NCI-H345 treated with DMSO at 0.1 percent for 48 hours (cell line): ENCODE results near the gene TRIM43.
"Not testable (repeated sequence)": the region's sequence is repeated elsewhere in the genome, so short reads cannot be mapped to it uniquely, and the experiment has no call there.

ENCODE experiments used
- DNase-seq: peaks from one replicate; lab custom pipeline; 2025; ENCODE audit not compliant: unreplicated experiment; lab: John Stamatoyannopoulos, UW

The TRIM43 gene

DNA sequence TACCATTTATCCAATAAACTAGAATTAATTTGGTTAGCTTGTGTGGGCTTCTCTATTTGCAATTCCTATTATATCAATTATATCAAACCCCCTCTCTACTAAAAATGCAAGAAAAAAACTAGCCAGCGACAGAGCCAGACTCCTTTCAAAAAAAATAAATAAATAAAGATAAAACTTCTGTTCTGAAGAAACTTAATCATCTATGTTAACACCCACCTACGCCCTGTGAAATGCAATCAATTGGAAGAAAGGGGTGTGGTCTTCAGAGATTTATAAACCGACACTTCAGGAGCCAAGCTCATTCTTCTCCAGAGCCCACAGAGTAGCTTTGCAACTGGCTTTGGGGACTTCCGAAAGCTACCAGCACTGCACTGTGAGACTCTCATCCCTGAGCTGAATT is at the start of gene TRIM43:
TRIM43 (plus strand) TSS at position 301 of the 400 bp plus-strand sequence. CDS start 2,023 bp downstream, outside the sequence.
- DNase-seq = not testable (repeated sequence)

DNA sequence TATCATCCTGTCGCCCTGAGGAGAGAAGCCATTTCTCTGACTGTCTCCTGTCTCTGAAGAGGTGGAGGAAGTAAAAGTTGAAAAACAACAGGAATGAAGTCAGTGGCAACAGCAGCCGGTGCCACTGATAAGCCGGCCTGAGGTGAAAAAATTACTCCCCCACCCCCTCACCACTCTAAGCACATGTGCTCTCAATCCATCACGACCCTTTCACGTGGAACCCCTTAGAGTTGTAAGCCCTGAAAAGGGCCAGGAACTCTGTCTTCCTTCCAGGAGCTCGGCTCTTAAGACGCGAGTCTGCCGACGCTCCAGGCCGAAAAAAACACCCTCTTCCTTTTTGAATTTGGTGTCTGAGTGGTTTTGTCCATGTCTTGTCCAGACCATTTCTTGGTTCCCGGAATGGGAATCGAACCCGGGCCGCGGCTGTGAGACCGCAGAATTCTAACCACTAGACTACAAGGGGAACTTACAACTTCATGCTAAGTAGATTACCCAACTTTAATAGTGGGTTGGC is 40.7 kb upstream of the TRIM43 start:
- no peak for DNase-seq

DNA sequence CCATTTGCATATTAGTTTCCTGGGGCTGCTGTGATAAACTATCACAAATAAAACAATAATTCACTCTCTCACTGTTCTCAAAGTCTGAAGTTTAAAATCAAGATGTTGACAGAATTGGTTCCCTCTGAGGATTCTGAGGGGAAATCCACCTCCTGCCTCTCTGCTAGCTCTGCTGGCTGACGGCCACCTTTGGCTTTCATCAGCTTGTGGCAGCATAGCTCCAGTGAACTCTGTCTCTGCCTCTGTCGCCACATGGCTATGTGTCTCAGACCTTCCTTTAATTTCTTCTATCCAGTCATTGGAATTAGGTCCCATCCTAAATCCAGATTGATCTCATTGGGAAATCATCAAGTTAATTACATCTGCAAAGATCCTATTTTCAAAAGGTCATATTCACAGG is 38.9 kb upstream of the TRIM43 start:
- DNase-seq = no peak

DNA sequence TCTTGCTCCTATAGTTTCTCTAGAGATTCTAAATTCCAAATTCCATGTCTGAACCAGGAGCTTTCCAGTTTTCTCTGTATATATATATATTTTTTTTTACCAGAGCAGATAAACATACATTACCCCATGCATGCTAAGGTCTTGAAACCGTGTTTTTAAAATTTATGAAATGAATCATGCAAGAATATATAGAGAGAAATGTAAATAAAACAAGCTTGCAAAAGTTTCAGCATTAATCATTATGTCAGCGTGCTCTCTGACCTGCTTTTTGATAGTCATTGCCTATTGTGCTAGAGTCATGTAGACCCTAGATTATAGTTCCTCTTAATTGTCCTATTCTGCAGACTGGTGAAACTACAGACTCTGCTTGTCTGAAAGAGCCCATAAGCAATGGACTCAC is 22.6 kb upstream of the TRIM43 start:
- no peak for DNase-seq

DNA sequence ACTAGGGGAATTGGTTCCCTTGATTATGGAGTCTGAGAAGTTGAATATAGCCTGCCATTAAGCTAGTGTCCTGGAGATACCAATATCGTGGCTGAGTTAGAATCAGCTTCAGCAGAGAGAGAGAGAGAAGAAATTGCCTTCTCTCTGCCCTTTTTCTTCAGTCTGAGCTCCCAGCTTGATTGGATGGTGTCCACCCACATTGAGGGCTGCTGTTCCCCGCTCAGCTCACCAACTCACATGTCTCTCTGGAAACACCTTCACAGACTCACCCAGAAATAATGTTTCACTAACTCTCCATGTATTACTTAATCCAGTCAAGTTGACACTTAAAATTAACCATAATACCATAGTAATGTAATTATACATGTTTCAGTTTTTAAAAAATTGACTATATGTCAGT is 17.9 kb upstream of the TRIM43 start:
- no peak for DNase-seq

DNA sequence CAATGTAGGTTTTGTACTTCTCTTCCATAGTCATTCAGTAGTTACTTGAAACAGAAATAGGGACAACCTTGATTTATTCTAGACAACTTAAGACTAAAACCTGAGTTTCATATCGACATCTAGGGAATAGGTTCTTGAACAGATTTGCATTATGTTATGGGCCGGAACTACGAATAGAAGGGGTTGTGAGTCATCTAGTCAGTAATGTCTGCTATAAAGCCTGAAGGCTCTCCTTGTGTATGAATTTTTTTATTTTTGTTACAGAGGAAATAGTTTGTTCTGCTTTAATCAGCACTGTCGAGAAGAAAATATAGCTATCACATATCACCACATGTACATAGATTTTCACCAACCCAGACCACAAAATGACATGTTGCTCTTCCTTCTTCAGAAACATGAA is 17.3 kb upstream of the TRIM43 start:
- no peak for DNase-seq

DNA sequence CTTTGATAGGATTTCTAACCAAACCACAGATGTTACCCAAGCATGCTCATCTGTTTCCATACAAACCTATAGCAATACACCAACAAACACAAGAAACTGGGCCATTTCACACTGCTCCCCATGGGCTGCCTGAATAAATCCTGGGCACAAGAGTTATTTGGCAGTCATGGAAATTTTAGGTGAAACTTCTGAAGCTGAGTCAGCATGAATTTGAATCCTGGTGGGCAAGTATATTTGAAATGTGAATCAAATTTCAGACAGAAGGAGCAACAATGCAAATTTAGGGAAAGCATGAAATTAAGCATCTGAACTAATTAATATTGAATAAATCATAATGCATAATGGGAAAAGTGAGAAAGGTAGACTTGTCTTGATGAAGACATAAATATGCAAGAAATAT is 15.9 kb upstream of the TRIM43 start:
- no peak for DNase-seq

DNA sequence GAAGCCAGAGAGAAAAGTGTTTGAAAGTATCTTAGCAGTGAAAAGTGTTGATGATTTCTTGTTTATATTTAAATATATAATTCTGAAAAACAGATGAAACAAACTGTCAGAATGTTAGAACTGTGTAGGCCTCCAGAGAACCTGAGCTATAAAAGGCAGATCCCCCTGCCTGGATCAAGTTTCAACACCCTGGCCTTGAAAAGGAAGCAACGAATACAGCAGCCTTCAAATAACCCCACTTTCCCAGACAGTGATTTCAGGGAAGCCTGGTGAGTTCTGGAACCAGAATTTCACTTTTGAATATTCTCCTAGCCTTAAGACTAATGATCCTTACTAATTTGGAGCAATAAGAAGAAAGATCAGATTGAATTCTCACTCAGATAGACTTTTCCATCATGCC is 13.3 kb upstream of the TRIM43 start:
- DNase-seq = no peak

DNA sequence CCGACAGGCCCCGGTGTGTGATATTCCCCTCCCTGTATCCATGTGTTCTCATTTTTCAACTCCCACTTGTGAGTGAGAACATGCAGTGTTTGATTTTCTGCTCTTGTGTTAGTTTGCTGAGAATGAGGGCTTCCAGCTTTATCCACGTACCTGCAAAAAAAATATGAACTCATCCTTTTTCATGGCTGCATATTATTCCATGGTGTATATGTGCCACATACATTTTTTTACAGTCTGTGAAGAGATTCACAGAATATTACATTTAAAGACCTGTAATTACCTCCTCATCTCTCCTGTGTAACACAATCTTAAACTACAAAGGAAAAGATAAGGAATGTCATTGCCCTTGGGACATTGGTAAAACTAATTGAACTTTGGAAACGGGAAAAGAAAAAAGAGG is 8.3 kb upstream of the TRIM43 start:
- not testable (repeated sequence) for DNase-seq

DNA sequence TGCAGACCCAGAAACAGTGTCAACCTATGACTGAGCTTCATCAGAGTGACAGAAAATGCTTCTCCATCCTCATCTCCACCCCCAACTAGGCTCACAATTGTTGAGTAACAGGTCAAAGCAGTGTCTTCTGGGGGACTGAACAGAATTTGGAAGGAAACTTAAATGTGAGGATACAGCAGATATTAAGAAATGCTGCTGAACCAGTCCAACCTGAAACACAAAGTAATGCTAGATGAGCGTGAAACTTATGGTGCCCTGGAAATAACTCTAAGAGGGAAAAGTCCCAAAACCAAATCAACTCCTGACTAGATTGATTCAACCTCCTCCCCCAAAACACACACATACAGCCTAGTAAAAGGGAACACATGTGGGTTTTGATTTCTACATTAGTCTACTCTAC is 7.5 kb upstream of the TRIM43 start:
- not testable (repeated sequence) for DNase-seq

DNA sequence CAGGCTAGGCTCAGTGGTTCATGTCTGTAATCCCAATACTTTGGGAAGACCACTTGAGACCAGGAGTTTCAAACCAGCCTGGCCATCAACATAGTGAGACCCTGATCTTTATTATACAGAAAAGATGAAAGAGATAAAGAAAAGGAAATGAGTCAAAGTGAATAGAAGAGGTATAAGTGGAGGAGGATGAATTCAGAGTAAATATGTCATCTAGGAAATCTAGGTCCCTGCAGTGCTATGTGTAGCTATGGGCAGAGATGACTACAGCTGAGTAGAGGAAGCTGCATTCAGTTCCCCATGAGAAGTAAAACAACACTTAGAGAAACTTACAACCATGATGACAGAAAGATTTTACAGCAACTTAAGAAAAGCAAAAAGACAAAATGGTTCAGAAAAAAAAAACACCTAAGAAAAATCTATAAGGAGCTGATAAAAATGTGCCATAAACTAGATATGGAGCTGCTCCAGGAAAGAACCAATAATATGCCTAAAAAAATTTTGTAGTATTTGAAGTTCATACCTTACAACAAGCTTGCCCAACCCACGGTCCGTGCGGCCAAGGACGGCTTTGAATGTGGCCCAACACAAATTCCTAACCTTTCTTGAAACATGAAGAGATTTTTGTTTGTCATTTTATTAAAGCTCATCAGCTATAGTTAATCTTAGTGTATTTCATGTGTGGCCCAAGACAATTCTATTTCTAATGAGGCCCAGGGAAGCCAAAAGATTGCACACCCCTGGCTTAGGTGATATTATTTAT is 1.8 kb upstream of the TRIM43 start:
- DNase-seq = not testable (repeated sequence)

DNA sequence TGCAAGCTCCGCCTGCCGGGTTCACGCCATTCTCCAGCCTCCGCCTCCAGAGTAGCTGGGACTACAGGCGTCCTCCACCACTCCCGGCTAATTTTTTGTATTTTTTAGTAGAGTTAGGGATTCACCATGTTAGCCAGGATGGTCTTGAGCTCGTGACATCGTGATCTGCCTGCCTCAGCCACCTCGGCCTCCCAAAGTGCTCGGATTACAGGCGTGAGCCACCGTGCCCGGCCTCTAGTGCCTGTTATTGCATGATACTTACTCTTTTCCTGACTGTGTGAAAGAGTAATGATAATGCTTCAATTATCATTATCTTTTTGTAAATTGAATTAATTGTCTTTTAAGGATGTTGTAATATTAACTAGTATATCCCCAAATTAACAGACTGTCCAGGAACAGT is 1.2 kb downstream of the TRIM43 start:
- DNase-seq = not testable (repeated sequence)

DNA sequence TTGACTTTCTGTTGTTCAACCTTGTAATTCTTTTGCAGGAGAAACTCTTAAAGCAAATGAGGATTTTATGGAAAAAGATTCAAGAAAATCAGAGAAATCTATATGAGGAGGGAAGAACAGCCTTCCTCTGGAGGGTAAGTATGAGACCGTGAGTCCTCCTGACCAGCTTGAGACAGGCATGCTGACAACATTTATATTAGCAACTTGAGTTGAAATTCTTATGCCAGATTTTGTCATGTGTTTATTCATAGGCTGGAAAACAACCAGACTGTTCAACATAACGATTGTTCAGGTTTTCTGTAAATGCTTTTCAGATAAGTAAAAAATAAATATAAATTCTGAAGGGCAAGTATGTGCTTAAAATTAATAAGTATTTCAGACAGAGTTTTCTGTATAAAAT is 3.2 kb downstream of the TRIM43 start:
- DNase-seq = not testable (repeated sequence)

DNA sequence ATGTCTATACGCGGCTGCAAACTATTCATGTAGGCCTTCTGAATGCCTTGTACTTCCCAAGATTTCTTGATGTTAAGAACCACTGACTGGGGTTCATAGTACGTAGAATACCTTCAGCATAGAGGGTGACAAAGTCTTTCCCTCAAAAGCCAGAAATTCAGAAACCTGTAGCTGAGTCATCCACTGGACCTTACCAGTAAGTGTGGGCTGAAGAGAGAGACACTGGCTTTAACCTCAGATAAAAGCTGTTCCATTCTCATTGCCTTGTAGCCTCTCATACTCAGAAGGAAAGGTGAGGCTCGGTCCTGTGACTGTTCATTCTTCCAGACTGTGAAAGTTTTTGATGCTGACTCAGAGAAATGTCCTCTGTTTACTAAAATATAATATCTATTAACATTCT is 9.5 kb downstream of the TRIM43 start:
- not testable (repeated sequence) for DNase-seq

DNA sequence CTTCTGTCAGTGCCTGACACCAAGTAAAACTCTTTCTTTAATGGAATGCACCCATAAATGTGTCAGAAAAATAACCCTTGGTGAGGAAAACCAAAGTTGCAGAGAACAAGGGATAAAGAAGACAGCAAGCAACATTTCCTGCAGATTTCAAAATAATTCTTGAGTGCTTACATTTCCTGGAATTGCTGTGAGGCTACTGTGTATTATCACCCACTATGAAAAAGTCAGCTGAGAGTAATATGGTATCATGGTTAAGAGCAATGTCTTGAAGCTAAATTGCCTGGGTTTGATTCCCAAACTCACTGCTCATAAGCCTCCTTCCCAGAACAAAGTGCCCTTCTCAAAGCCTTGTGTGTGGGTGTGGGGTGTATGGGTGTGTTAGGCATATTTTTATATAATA is 10.3 kb downstream of the TRIM43 start:
- not testable (repeated sequence) for DNase-seq

DNA sequence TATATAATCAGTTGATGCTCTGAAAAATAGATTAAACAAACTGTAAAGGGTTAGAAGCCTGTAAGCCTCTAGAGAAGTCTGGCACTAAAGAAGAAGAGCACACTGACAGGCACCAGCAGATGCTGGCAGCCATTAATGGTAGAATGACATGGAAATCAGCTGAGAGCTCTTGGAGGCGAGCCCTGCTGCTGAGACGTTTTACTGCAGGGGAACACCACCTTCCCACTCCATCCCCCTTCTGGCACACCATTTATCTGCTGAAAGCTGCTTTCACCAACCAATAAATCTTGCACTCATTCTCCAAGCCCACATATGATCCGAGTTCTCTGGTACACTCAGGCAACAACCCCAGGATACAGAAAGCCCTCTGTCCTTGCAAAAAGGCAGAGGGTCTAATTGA is 16.6 kb downstream of the TRIM43 start:
- DNase-seq = not testable (repeated sequence)

DNA sequence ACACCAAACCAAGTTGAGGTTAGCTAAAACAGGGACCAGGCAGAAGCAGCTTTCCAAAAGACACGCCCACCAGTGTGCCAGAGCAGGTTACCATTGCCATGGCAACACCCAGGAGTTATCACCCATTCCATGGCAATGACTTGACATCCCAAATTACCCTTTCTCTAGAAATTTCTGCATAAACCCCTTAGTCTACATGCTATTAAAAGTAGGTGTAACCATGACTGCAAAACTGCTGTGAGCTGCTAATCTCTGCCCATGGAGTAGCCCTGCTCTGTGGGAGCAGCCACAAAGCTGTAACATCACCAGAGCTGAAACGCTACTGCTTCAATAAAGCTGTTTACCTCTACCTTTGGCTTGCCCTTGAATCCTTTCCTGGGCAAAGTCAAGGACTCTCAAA is 18.0 kb downstream of the TRIM43 start:
- DNase-seq = not testable (repeated sequence)

DNA sequence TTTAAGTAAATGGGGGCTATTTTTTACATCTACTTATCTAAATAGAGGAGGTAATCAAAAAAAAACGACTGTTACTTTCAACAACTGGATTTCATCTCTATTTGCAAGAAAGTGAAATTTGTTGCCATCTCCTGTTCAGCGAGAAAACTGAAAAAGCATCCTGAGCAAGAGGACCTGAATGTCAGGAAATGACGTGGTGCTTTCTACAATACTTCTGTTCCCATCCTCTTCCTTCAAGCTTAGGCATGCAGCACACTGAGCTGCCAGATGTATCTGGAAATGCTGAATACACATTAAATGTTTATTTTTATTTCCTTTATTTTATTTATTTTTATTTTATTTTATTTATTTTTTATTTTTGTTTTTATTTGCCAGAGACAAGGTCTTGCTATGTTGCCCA is 21.2 kb downstream of the TRIM43 start:
- not testable (repeated sequence) for DNase-seq

DNA sequence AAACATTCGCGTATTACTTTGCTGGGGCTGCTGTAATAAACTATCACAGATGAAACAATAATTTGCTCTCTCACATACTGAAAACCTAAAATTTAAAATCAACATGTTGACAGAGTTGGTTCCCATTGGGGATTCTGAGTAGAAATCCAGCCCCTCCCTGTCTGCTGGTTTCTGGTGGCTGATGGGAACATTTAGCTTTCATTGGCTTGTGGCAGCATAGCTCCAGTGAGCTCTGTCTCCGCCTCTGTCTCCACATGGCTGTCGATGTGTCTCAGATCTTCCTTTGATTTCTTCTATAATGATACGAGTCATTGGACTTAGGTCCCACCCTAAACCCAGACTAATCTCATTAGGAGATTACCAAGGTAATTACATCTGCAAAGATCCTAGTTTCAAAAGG is 30.9 kb downstream of the TRIM43 start:
- not testable (repeated sequence) for DNase-seq

DNA sequence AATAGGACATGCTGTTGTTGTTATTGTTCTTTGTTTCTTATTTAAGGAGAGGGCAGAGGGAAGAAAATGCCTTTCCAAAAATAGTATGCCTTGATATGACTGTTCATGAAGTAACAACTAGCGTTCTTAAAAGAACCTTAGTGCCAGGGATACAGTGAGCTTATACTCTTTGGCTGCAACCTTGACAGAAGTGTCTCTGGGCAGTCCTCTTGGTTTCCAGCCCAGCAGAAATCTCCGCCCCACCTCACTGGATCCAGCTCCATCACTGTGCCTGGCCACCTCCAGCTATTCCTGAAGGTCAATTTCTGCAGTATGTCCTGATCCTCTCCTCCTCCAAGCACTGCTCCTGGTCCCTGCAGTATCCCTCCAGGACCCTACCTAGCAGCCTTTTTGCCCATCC is 39.2 kb downstream of the TRIM43 start:
- not testable (repeated sequence) for DNase-seq

DNA sequence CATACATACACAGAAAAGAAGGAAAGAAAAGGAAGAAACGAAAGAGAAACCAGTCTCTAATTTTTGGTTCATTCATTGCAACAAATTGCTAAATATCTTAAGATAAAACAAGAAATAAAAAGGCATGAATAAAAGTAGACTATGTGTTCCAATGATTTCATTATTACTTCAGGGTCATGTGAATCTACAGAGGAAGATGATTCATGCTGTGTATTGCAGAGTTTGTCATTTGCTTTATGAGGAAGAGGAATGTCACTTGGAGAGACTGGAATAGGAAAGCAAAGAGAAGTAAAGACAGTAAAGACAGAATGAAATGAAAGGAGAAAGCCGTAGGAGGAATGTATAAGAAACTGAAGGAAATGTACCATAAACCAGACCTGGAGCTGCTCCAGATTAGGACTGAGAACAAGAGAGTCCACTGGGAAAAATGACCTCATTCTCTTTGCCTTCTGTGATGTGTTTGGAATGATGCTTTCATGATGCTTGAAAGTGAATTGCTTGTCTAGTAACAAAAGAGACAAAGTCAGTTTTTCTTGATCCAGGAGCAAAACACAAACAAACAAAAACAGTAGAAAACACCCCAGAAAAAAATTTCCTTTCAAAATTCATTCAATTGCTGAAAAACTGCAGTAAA is 41.9 kb downstream of the TRIM43 start:
- not testable (repeated sequence) for DNase-seq

DNA sequence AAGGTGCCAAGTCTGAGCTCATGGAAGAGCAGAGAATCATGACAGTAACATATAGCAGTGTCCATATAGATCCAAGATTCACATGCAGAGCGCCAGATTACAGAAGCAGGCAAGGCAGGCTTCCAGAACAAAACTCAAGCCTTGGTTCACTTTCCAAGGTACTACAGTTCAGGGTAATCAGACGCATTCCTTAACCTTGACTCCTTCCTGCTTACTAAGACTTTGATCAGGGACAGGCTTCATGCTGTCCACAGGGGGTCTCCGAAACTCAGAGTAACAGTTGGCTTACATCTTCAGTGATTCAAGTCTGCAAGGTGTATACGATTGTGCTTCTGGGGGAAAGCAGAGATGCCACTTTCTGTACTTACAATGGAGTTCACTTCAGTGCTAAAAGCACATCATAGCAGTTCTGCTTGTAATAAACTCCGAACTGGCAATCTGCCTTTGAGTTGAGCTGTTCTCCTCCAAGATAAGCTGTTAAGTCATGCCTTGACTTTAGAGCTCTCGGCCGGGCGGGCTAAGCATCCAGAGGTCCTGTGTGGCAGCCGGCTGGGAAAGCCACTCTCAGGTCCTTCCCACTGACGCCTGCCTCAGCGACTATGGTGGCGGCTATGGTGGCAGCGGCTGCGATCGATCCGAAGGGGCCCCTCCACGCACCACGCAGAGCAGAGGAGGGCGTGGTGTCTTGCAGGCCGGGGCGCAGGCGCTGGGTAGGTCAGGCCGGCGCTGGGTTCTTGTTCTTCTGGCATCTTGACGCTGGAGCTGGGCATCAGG is 48.9 kb downstream of the TRIM43 start:
- DNase-seq = not testable (repeated sequence)
